Esophagus muscularis mucosa (tissue), 4 donors: ENCODE data around the gene AGAP9. TPM values are rescaled to one million over a fixed set of nuclear protein-coding genes. Genes with fewer than 3 reads are reported as not detected.
"Not testable (repeated sequence)": the region's sequence is repeated elsewhere in the genome, so short reads cannot be mapped to it uniquely, and the experiment has no call there.

Experiments
- DNase-seq: peaks from one replicate; pipeline ENCODE4 v3.0.0-alpha.2; 2017; ENCODE audit errors: extremely low spot score
- H3K27ac ChIP-seq, 4 donors: fragments of 200-600 bp; sonication (generic); replicated peaks in 1 of 4; 1 replicate in 3 of 4; 2 replicates in 1 of 4; pipeline ENCODE4 v1.5.1; 2016 to 2019; ENCODE audit warnings: mild to moderate bottlenecking in 1 of 4
- H3K27me3 ChIP-seq, 4 donors: fragments of 200-600 bp; sonication (generic); one replicate each; pipeline versions ENCODE4 v1.5.1 to v1.6.0; 2016 to 2019
- H3K36me3 ChIP-seq, 4 donors: fragments of 200-600 bp; sonication (generic); one replicate each; pipeline ENCODE4 v1.5.1; 2016 to 2019
- H3K4me1 ChIP-seq, 4 donors: fragments of 200-600 bp; sonication (generic); one replicate each; pipeline ENCODE4 v1.5.1; 2016 to 2019
- H3K4me3 ChIP-seq, 4 donors: fragments of 200-600 bp; sonication (generic); 1 replicate in 2 of 4; 2 replicates in 2 of 4; pipeline ENCODE4 v1.5.1; 2016 to 2019; ENCODE audit warnings: mild to moderate bottlenecking in 4 of 4, moderate library complexity in 1 of 4
- H3K9me3 ChIP-seq, 4 donors: fragments of 200-600 bp; sonication (generic); 1 replicate in 3 of 4; 2 replicates in 1 of 4; pipeline ENCODE4 v1.5.1; 2016 to 2019
- WGBS: methylation state at CpG from one replicate; pipeline ENCODE4 v1.1.5; 2018; 5-methylcytosine and 5-hydroxymethylcytosine counted together
- intact Hi-C: fragments of 100-400 bp; cut with DNase I; formaldehyde crosslinking; loops from one replicate; pipeline ENCODE4 v1.15.1; 2023
- total RNA-seq, 4 donors: library from RNA; depleted of rRNA; stranded (reverse); fragments of >200 nt; gene quantifications; one replicate each; pipeline versions ENCODE4 v1.1.0 to v1.2.1, GENCODE V29; 2016

Gene AGAP9
- total RNA-seq: 1 to 10 TPM; 2.6 to 5.4 (median 3.8) TPM

- H3K36me3 ChIP-seq, H3K27me3 ChIP-seq, H3K4me1 ChIP-seq, DNase-seq, H3K27ac ChIP-seq, H3K4me3 ChIP-seq, intact Hi-C loops, H3K9me3 ChIP-seq: not testable (repeated sequence)
- no CpG with 5 or more reads among the region's 20 CpGs for WGBS
These were observed at the start of gene AGAP9 for GRCh38 chr10:47523475-47523874. Gene AGAP9 (minus strand): TSS chr10:47523638. CDS start chr10:47523526, 112 bp downstream.

DNA sequence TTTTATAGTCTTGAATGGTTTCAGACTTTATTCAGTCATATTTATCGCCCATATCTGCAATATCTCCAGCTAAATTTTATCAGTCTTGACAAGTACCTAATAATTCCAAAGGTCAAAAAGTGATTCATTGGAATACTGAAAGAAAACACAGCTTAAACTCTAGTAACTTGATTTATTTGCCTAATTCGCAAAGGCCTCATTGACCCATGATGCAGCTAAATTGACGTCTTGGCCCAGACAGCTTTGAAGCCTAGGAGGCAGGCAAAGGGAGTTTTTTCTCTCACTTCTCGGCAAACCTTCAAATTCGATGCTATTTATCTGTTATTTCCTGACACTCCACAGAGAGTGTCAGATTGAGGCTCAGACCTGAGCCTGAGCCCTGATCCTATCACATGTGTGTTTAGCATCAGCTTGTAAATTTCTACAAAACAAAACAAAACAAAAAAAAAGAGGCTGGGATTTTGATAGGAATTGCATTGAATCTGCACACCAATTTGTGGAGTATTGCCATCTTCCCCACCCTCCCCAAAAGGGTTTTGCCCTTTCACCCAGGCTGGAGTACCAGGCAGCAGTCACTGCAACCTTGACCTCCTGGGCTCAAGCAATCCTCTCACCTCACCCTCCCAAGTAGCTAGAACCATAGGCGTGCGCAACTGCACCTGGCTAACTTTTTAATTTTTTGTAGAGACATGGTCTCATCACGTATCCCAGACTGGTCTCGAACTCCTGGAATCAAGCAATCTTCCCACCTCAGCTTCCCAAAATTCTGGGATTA is 47.9 kb upstream of the AGAP9 start:
- H3K36me3 ChIP-seq, intact Hi-C loops, H3K27ac ChIP-seq, H3K4me1 ChIP-seq, H3K9me3 ChIP-seq, H3K27me3 ChIP-seq, H3K4me3 ChIP-seq, DNase-seq: not testable (repeated sequence)
- WGBS: 60% methylated on average over 1 of the region's 9 CpGs

- intact Hi-C loops, H3K36me3 ChIP-seq, H3K27me3 ChIP-seq, H3K27ac ChIP-seq, H3K4me3 ChIP-seq, DNase-seq, H3K9me3 ChIP-seq, H3K4me1 ChIP-seq: not testable (repeated sequence)
- WGBS: no CpG with 5 or more reads among the region's 7 CpGs
These were observed 43.3 kb upstream of the AGAP9 start for GRCh38 chr10:47566757-47567156.

DNA sequence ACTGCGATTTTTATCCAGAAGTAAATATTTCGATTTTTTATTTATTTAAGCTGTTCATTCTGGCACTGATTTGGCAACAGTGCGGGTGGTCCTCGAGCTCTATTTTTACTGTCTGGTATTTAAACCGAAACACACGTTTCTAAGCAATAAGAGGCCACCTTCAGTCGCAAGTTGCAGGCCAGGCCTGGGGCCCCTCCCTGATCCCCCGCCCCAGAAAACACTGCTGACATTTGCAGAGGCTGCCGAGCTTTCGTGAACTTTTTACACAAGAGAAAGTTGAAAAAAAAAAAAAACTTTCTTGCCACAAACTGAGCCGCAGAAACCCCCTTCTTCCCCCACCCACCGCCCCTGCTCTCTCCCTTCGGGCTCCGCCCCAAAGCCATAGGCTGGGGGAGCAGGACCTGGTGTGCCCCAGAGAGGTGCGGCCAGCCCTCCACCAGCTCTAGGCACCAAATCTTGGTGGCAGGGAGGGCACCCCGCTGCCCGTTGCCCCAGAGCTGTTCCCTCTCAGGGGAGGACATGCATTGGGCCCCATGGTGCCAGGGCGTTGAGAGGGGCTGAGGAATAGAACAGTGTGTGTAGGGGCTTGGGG is 42.8 kb upstream of the AGAP9 start:
- H3K9me3 ChIP-seq, H3K4me1 ChIP-seq, H3K27ac ChIP-seq, DNase-seq, H3K27me3 ChIP-seq, intact Hi-C loops, H3K36me3 ChIP-seq: not testable (repeated sequence)
- 73% methylated on average over 15 of the region's 18 CpGs for WGBS
- H3K4me3 ChIP-seq: peak overlapping the region in 1 of 4 donors; percentile 27

DNA sequence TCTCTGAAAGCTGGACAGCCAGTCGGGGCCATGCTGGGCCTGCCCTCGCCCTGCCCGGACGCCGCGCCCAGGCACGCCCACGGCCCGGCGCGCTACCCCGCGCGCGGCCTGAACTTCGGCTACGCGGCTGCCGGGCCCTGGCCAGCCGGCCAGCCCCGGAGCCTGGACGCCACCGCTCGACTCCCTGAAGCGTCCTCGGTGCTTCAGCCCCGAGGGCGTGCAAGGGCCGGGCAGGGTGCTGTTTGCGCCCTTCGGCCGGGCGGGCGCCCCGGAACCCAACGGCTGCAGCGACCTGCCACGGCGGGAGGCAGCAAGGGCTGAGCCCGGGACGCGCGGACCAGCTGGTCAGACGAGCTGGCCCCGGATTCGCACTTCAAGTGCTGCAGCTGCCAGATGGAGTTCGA is 42.1 kb upstream of the AGAP9 start:
- WGBS: 75% methylated on average over 4 of the region's 47 CpGs
- intact Hi-C loops, H3K36me3 ChIP-seq, H3K27me3 ChIP-seq, H3K4me1 ChIP-seq, H3K27ac ChIP-seq, DNase-seq, H3K9me3 ChIP-seq: not testable (repeated sequence)
- peak overlapping the region in 2 of 4 donors; percentile 19 to 27 for H3K4me3 ChIP-seq

DNA sequence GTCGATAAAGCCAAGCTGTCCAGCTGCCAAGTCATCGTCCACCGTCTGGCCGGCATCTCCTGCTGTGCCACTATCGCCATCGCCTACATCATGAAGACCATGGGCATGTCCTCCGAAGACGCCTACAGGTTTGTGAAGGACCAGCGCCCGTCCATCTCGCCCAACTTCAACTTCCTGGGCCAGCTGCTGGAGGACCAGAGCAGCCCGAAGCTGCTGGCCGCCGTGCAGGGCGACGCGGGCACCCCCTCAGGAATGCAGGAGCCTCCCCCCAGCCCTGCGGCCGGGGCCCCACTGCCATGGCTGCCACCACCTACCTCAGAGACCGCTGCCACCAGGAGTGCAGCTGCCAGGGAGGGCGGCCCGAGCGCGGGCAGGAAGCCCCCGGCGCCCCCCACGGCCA is 41.5 kb upstream of the AGAP9 start:
- H3K4me3 ChIP-seq, H3K36me3 ChIP-seq, H3K4me1 ChIP-seq, intact Hi-C loops, H3K9me3 ChIP-seq, DNase-seq, H3K27ac ChIP-seq, H3K27me3 ChIP-seq: not testable (repeated sequence)
- WGBS: no CpG with 5 or more reads among the region's 27 CpGs

GRCh38 chr10:47564318-47564717 is 40.9 kb upstream of the AGAP9 start:
- intact Hi-C loops, H3K36me3 ChIP-seq, H3K27ac ChIP-seq, H3K9me3 ChIP-seq, DNase-seq, H3K27me3 ChIP-seq, H3K4me3 ChIP-seq, H3K4me1 ChIP-seq: not testable (repeated sequence)
- 93% methylated on average over 5 of the region's 16 CpGs for WGBS

DNA sequence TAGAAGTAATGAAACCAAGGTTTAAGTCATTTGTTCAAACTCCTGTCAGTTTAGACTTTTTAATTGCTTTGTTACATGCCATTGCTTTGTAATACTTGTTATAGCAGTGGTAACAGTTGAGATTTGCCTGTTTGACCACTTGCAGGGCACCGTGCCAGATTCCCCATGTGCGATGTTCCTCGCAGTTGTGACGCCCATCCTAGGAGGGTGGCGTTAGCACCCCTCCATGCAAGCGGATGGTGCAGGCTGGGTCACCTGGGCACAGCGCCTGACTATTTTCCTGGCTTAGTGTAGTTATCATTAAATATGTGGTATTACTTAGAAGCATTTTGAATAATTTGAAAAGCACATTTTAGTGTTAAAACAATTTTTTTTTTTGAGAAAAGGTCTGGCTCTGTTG is 37.0 kb upstream of the AGAP9 start:
- intact Hi-C loops, H3K9me3 ChIP-seq, H3K27me3 ChIP-seq, H3K4me1 ChIP-seq, DNase-seq, H3K4me3 ChIP-seq, H3K36me3 ChIP-seq, H3K27ac ChIP-seq: not testable (repeated sequence)
- WGBS: 7% methylated on average over 3 of the region's 7 CpGs

DNA sequence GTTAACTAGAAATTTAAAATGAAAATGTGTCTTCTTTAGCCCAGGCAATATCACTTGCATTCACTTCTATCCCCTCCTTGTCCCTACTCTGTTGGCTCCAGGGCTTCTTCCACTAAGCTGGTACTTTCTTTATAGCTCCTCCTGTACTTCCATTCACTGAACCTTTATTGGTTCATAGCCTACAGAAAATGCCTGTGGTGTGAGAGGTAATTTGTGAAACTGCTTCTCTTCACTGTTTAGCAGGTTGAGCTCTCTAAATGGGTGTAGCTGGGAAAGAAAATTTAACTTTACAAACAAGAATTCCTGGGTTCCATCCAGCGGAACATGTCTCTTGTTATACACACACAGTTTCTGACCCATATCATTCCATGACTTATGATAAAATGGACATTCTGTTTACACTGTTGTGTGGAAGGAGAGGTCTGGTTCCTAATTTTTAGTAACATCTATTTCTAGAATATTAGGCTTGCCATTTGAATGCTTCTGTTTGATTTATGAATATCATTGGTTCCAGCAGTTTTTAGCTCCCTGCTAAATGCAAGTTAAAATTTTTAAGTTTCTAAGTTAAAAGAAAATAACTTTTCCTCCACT is 36.4 kb upstream of the AGAP9 start:
- H3K9me3 ChIP-seq, H3K27me3 ChIP-seq, intact Hi-C loops, H3K4me3 ChIP-seq, DNase-seq, H3K36me3 ChIP-seq, H3K27ac ChIP-seq, H3K4me1 ChIP-seq: not testable (repeated sequence)
- WGBS: no CpG with 5 or more reads among the region's 1 CpG

- intact Hi-C loops, H3K4me1 ChIP-seq, H3K4me3 ChIP-seq, H3K9me3 ChIP-seq, DNase-seq, H3K27ac ChIP-seq, H3K27me3 ChIP-seq, H3K36me3 ChIP-seq: not testable (repeated sequence)
- WGBS: 51% methylated on average over 5 of the region's 5 CpGs
These were observed 34.7 kb upstream of the AGAP9 start for GRCh38 chr10:47558109-47558508.

GRCh38 chr10:47557616-47558015 is 34.2 kb upstream of the AGAP9 start:
- H3K27ac ChIP-seq, intact Hi-C loops, H3K4me3 ChIP-seq, H3K36me3 ChIP-seq, DNase-seq, H3K9me3 ChIP-seq, H3K4me1 ChIP-seq, H3K27me3 ChIP-seq: not testable (repeated sequence)

DNA sequence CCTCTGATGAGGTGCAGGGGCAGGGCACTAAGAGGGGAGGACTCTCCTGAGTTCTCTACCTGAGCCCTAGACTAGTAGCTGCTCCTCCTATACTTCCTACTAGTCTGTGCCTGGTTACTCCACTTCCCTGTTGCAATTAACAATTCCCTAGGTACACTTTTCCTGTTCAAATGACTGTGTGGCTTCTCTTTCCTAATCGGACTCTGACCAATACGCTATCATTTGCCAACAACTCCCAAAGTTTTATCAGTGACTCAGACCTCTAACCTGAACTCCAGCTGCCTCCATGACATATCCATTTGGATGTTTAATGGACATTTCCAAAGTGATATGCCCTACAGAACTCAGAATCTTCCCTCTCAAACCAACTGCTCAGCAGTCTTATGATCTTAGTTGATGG is 31.9 kb upstream of the AGAP9 start:
- H3K27ac ChIP-seq, H3K9me3 ChIP-seq, intact Hi-C loops, H3K4me1 ChIP-seq, H3K4me3 ChIP-seq, H3K27me3 ChIP-seq, DNase-seq, H3K36me3 ChIP-seq: not testable (repeated sequence)
- 80% methylated on average over 2 of the region's 2 CpGs for WGBS

DNA sequence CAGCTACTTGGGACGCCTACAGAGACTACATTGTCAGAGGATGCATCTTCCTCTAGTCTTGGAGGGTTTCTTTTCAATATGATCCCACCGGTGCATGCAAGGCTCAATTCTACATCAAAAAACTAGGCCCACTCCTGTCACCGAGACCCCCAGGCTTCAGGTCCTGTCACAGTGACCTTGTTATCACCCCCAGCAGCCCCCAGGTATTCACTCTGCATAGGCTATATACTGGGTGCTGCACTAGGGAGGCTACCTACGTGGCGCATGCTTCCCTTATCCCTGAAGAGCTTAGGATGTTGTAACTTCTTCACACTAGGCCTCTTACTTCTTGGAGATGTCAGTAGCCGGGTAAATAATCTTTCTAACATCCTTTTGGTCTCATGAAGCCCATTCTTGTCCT is 31.1 kb upstream of the AGAP9 start:
- DNase-seq, H3K27me3 ChIP-seq, H3K9me3 ChIP-seq, H3K4me1 ChIP-seq, H3K36me3 ChIP-seq, H3K27ac ChIP-seq, intact Hi-C loops, H3K4me3 ChIP-seq: not testable (repeated sequence)
- 49% methylated on average over 3 of the region's 6 CpGs for WGBS
